HAP-1 (cell line): ENCODE measurements around the gene PTPRD.

ENCODE experiments used
- DNase-seq, 2 experiments: peaks; one replicate each; pipeline ENCODE4 v3.0.0-alpha.2; 2016 to 2020; ENCODE audit warnings: low spot score in 2 of 2
- H3K27me3 ChIP-seq: fragments of 250-450 bp; sonication (Bioruptor Pico); 2 replicates; pipeline ENCODE4 v1.5.1; 2020; ENCODE audit warnings: low read depth, mild to moderate bottlenecking, moderate library complexity
- H3K36me3 ChIP-seq: fragments of 250-450 bp; sonication (Bioruptor Pico); replicated peaks from 2 replicates; pipeline ENCODE4 v1.5.1; 2020; ENCODE audit warnings: mild to moderate bottlenecking
- H3K4me1 ChIP-seq: fragments of 250-450 bp; sonication (Bioruptor Pico); 2 replicates; pipeline ENCODE4 v1.5.1; 2020; ENCODE audit warnings: mild to moderate bottlenecking
- H3K4me3 ChIP-seq: fragments of 250-450 bp; sonication (Bioruptor Pico); 2 replicates; pipeline ENCODE4 v1.5.1; 2020; ENCODE audit warnings: mild to moderate bottlenecking, moderate library complexity
- H3K9me3 ChIP-seq: fragments of 250-450 bp; sonication (Bioruptor Pico); 2 replicates; pipeline ENCODE4 v1.5.1; 2020; ENCODE audit warnings: mild to moderate bottlenecking, moderate library complexity
- in situ Hi-C: fragments of 300-500 bp; cut with MboI; formaldehyde crosslinking; loops from 3 replicates; pipeline ENCODE4 v1.14.3; 2020; ENCODE audit warnings: low sequenced_read_pairs, inconsistent platforms, mixed read lengths

Gene PTPRD

GRCh38 chr9:10080012-10080411 lies 532.8 kb downstream of the PTPRD start:
- H3K9me3 ChIP-seq: no peaks in the 10 kb centered on the region
- DNase-seq: no peak
- H3K36me3 ChIP-seq: no peaks in the 10 kb centered on the region
- in situ Hi-C loops: no loop called here
- no peaks in the 10 kb centered on the region for H3K4me1 ChIP-seq
- H3K27me3 ChIP-seq: no peaks in the 10 kb centered on the region
- H3K4me3 ChIP-seq: no peak overlapping the region

- no peak overlapping the region for H3K4me3 ChIP-seq
- H3K9me3 ChIP-seq: no peaks in the 10 kb centered on the region
- DNase-seq: no peak
- in situ Hi-C loops: no loop called here
- no peaks in the 10 kb centered on the region for H3K27me3 ChIP-seq
- no peaks in the 10 kb centered on the region for H3K36me3 ChIP-seq
- H3K4me1 ChIP-seq: no peaks in the 10 kb centered on the region
These were observed 533.4 kb downstream of the PTPRD start for GRCh38 chr9:10079284-10079964.

- in situ Hi-C loops: loop anchor here (25.0 kb wide), 1 partner anchor 191 kb away; no protein-coding TSS in a partner anchor
- no peak for DNase-seq
These were observed 541.2 kb downstream of the PTPRD start for GRCh38 chr9:10071579-10071978.

GRCh38 chr9:10062629-10063395 lies 550.0 kb downstream of the PTPRD start:
- Histone ChIP-seq H3K4me1 (no peaks in the 10 kb centered on the region), H3K27me3 (peaks cover 3% of the 10 kb centered on the region; the same call in 1 of the 2 replicates), H3K9me3 (no peaks in the 10 kb centered on the region), H3K4me3 (no peak overlapping the region), H3K36me3 (no peaks in the 10 kb centered on the region)
- in situ Hi-C loops: loop anchor here (25.0 kb wide), 1 partner anchor 199 kb away; no protein-coding TSS in a partner anchor
- no peak for DNase-seq

More at GRCh38 chr9:10071579-10071978, 541.2 kb downstream of the PTPRD start:
- Histone ChIP-seq H3K4me3 (no peak overlapping the region), H3K36me3 (no peaks in the 10 kb centered on the region), H3K27me3 (no peaks in the 10 kb centered on the region), H3K4me1 (no peaks in the 10 kb centered on the region), H3K9me3 (no peaks in the 10 kb centered on the region)

GRCh38 chr9:10059044-10059443 lies 553.8 kb downstream of the PTPRD start:
- in situ Hi-C loops: loop anchor here (25.0 kb wide), 1 partner anchor 203 kb away; no protein-coding TSS in a partner anchor
- Histone ChIP-seq H3K36me3 (no peaks in the 10 kb centered on the region), H3K9me3 (no peaks in the 10 kb centered on the region), H3K4me3 (no peak overlapping the region), H3K4me1 (no peaks in the 10 kb centered on the region), H3K27me3 (0 out of 2 replicates have a peak, but pooled peaks cover 3% of the 10 kb centered on the region)
- no peak for DNase-seq

- in situ Hi-C loops: loop anchor here (25.0 kb wide), 1 partner anchor 206 kb away; no protein-coding TSS in a partner anchor
- H3K4me1 ChIP-seq: no peaks in the 10 kb centered on the region
- no peaks in the 10 kb centered on the region for H3K9me3 ChIP-seq
- no peaks in the 10 kb centered on the region for H3K36me3 ChIP-seq
- no peak for DNase-seq
- peaks cover 5% of the 10 kb centered on the region; the same call in 1 of the 2 replicates for H3K27me3 ChIP-seq
- no peak overlapping the region for H3K4me3 ChIP-seq
These were observed 556.9 kb downstream of the PTPRD start for GRCh38 chr9:10055886-10056395.

- DNase-seq: no peak
- Histone ChIP-seq H3K36me3 (no peaks in the 10 kb centered on the region), H3K4me1 (no peaks in the 10 kb centered on the region), H3K9me3 (no peaks in the 10 kb centered on the region), H3K27me3 (peaks cover 2% of the 10 kb centered on the region; the same call in 1 of the 2 replicates), H3K4me3 (no peak overlapping the region)
- in situ Hi-C loops: loop anchor here (25.0 kb wide), 1 partner anchor 208 kb away; no protein-coding TSS in a partner anchor
These were observed 558.3 kb downstream of the PTPRD start for GRCh38 chr9:10054456-10054855.

GRCh38 chr9:10052916-10053315 lies 559.9 kb downstream of the PTPRD start:
- Histone ChIP-seq H3K4me3 (no peak overlapping the region), H3K27me3 (peaks cover 2% of the 10 kb centered on the region; the same call in 1 of the 2 replicates), H3K36me3 (no peaks in the 10 kb centered on the region), H3K9me3 (no peaks in the 10 kb centered on the region), H3K4me1 (peaks cover 3% of the 10 kb centered on the region; the same call in 1 of the 2 replicates)
- no peak for DNase-seq
- in situ Hi-C loops: loop anchor here (25.0 kb wide), 1 partner anchor 209 kb away; no protein-coding TSS in a partner anchor

- in situ Hi-C loops: loop anchor here (25.0 kb wide), 1 partner anchor 210 kb away; no protein-coding TSS in a partner anchor
- Histone ChIP-seq H3K27me3 (peaks cover 2% of the 10 kb centered on the region; the same call in 1 of the 2 replicates), H3K4me3 (no peak overlapping the region), H3K9me3 (no peaks in the 10 kb centered on the region), H3K36me3 (no peaks in the 10 kb centered on the region), H3K4me1 (peaks cover 3% of the 10 kb centered on the region; the same call in 1 of the 2 replicates)
- no peak for DNase-seq
These were observed 560.6 kb downstream of the PTPRD start for GRCh38 chr9:10052181-10052580.

- Histone ChIP-seq H3K36me3 (no peaks in the 10 kb centered on the region), H3K4me1 (peaks cover 3% of the 10 kb centered on the region; the same call in 1 of the 2 replicates), H3K4me3 (no peak overlapping the region), H3K9me3 (no peaks in the 10 kb centered on the region), H3K27me3 (peaks cover 2% of the 10 kb centered on the region)
- in situ Hi-C loops: loop anchor here (25.0 kb wide), 1 partner anchor 212 kb away; no protein-coding TSS in a partner anchor
- DNase-seq: no peak
These were observed 562.8 kb downstream of the PTPRD start for GRCh38 chr9:10050016-10050415.

GRCh38 chr9:10048994-10049393 lies 563.8 kb downstream of the PTPRD start:
- H3K9me3 ChIP-seq: no peaks in the 10 kb centered on the region
- DNase-seq: no peak
- peaks cover 2% of the 10 kb centered on the region for H3K27me3 ChIP-seq
- in situ Hi-C loops: no loop called here
- H3K4me1 ChIP-seq: peaks cover 3% of the 10 kb centered on the region; the same call in 1 of the 2 replicates
- no peak overlapping the region for H3K4me3 ChIP-seq
- no peaks in the 10 kb centered on the region for H3K36me3 ChIP-seq

GRCh38 chr9:10045598-10045997 lies 567.2 kb downstream of the PTPRD start:
- no peak for DNase-seq
- Histone ChIP-seq H3K36me3 (no peaks in the 10 kb centered on the region), H3K9me3 (no peaks in the 10 kb centered on the region), H3K27me3 (peaks cover 3% of the 10 kb centered on the region; the same call in 1 of the 2 replicates), H3K4me1 (peaks cover 3% of the 10 kb centered on the region; the same call in 1 of the 2 replicates), H3K4me3 (no peak overlapping the region)
- in situ Hi-C loops: no loop called here

GRCh38 chr9:10041726-10042229 lies 571.0 kb downstream of the PTPRD start:
- Histone ChIP-seq H3K27me3 (peaks cover 3% of the 10 kb centered on the region; the same call in 1 of the 2 replicates), H3K36me3 (no peaks in the 10 kb centered on the region), H3K4me3 (no peak overlapping the region), H3K4me1 (no peaks in the 10 kb centered on the region), H3K9me3 (no peaks in the 10 kb centered on the region)
- in situ Hi-C loops: no loop called here
- DNase-seq: no peak
